Right renal pelvis (tissue), 4 donors: ENCODE results near the gene GPRC6A. TPM values are rescaled to one million over a fixed set of nuclear protein-coding genes. Genes with fewer than 3 reads are reported as not detected.

Experiments
- DNase-seq, 4 donors: peaks; one replicate each; pipeline ENCODE4 v3.0.0-alpha.2; 2013; ENCODE audit warnings: low read depth in 4 of 4, low spot score in 3 of 4, missing footprints in 1 of 4
- polyA plus RNA-seq, 4 donors: library from polyadenylated mRNA; unstranded; fragments of 120-200 nt; gene quantifications; one replicate each; pipeline ENCODE4 v1.2.1, GENCODE V29; 2013; ENCODE audit not compliant: insufficient read length in 4 of 4

GPRC6A gene
- polyA plus RNA-seq, 4 donors = 0.13 to 0.73 (median 0.29) TPM

- DNase-seq = no peak
Observed at GRCh38 chr6:116783852-116784251, 45.0 kb downstream of the GPRC6A start.

- DNase-seq = peak in 2 of 4 donors; percentile 23 to 33
Observed at GRCh38 chr6:116779573-116780164, 49.2 kb downstream of the GPRC6A start.

DNA sequence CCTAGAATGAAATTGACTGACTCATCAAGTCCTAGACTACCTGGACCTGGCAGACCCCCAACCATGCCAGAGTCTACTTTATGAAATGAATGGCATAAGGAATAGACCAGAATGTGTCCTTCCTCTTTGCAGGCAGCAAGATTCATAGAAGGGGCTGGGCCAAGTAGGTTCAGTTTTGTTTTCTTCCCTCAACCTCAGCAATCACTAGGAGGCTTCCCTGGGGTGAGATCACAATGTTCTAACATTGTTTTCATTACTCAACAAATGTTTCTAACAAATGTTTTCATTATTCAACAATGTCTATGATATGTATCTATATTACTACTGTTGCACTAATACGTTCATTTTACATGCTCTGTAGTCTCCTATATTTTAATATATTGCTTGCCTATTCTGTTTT is 55.0 kb downstream of the GPRC6A start:
- DNase-seq = no peak

- no peak for DNase-seq
Observed at GRCh38 chr6:116772450-116772849, 56.4 kb downstream of the GPRC6A start.

DNA sequence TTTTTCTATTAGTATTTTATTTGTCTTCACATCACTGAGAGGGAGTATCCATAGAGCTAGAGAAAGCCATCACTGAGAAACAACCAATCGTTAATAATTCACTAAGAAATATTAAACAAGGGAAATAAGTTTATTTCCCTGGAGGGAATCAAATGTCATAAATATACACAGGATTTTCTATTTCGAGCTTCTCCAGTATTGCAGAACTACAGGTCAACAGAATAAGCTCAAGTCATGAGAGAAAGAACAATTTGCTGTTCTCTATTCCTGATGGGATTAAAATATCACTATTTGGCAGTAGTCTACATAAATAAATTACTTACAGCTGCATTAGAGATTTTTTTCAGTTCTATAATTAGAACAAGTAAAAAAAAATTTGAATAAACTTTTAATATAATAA is 61.2 kb downstream of the GPRC6A start:
- no peak for DNase-seq

- no peak for DNase-seq
Observed at GRCh38 chr6:116766506-116767176, 62.2 kb downstream of the GPRC6A start.

DNA sequence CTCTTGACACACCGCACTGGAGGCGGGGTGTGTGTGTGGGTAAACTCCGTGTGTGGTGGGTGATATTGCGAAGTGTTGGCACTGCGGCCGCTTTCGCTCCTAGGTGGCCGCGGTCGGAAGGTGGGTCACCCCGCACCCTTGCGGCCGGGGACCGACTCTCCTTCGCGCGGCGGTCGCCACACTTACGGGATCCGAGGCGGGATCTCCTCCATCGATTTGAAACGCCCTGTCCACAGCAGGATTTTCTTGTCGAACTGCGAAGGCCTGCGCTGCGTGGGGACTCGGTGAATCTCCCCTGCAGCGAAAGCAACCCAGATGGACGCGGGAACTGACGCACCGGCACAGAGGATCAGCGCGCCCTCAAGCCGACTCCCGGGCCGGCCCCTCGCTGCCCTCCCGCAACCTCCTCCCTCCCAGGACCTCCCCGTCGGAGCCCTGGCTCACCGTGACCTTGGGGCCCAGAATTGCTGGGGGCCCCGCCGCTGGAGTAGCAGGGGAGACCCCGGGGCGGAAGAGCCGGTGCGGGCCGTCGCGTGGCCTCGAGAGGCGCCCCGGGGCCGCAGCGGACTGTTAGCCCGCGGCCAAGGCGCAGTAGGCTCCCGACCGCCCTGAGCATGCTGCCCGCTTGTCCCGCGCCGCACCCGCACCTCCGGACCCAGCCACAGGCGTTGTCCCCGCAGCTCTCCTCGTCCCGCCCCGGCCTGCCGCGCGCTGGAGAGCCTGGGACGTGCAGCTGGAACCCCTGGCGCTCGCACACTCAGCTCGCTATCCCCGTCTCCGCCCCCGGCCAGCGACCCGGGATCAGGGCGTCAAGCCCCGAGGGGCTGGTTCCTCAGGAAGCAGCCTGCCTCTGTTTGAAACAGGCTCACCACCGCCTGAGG is 63.7 kb downstream of the GPRC6A start, which contains the start of gene FAM162B:
Gene FAM162B, minus strand, starts transcription at position 759 of the 881 bp plus-strand sequence. Its CDS starts 143 bp downstream, at position 616.
- DNase-seq = peak in 1 of 4 donors; percentile 28

DNA sequence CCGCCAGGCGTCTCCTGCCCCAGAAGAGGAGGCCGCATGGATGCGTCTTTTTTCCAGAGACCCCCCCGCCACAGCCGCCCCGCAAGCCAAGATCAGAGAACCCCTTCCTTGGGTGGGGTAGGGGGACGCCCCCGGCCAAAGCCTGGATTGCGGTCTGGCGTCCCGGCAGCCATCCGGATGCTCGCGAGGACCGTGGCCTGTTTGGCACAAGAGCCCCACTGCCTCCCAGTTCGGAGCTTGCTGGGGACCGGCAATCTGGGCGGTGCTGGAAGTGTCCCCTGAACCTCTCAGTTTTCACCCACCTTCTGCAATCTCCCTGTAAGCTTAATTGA is 64.3 kb downstream of the GPRC6A start:
- peak in 1 of 4 donors; percentile 23 for DNase-seq

DNA sequence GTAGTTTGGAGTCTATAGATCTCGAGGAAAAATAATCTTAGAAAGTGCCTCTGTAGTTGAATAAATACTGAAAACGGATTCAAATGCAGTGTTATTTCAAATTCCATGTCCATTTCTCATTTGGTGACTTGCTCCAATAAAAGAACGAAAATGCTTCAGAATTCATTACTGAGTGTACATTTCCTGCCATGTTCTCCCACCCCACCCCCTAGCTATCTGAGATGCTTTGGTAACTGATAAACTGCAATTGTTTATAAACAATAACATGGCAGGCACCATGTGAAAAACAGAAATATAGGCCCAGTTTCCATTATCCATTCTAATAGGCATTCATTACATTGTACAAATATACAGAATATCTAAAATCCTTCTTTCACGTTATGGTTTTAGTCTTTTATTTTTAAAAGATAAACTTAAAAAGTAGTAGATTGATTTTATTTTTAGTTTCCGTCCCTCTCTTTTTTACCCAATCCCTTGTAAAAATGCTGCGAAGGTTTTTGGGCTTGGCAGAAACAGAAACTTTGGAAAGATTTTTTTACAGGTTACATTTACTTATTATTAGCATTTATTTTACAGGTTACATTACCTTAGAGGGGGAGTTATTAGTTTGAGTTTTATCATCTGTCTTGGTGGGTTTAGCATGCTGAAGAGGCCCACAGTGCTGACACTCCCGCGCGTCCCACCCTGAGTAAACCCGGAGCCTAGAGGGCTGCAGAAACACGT is 64.8 kb downstream of the GPRC6A start:
- DNase-seq = no peak

GRCh38 chr6:116763048-116763447 is 65.8 kb downstream of the GPRC6A start:
- DNase-seq = no peak

- DNase-seq = no peak
Observed at GRCh38 chr6:116762235-116762634, 66.6 kb downstream of the GPRC6A start.

DNA sequence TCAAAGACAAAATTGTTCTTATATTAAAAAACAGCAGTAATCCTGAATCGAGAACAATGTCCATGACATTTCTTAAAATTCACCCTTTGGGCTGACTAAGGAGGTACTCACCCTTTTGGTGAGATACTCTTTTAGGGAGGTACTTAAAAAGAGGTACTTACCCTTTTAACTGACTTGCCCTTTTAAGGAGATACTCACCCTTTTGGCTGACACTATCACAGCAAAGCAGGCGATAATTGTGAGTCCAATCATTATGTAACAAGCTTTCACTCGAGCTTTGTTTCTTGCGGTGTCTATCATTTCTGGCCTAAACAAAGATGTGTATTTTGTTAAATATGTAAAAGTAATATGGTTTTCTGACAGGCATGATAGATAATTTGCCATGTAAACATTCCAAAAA is 67.1 kb downstream of the GPRC6A start:
- no peak for DNase-seq

GRCh38 chr6:116745176-116745575 is 83.7 kb downstream of the GPRC6A start:
- DNase-seq = no peak

Other genes starting within 250 kb of the GPRC6A start
- gene RSPH4A, start 212.6 kb downstream of the GPRC6A start, polyA plus RNA-seq = 1 to 10 TPM; 2.3 to 3.3 (median 2.9) TPM
- 10 to 100 TPM; 11.8 to 15.2 (median 14.5) TPM for gene ZUP1, start 160.3 kb downstream of the GPRC6A start, polyA plus RNA-seq
- gene KPNA5, start 147.9 kb downstream of the GPRC6A start, polyA plus RNA-seq = 10 to 100 TPM; 16.8 to 23.8 (median 21.5) TPM
- gene FAM162B, start 63.4 kb downstream of the GPRC6A start, polyA plus RNA-seq = 10 to 100 TPM in 1 of 4 donors, 1 to 10 TPM in 3; 5.8 to 11.3 (median 7.3) TPM
- under 1 TPM in 3 of 4 donors, not detected in 1; 0.03 to 0.08 (median 0.06) TPM for gene RFX6, start 48.2 kb upstream of the GPRC6A start, polyA plus RNA-seq